Suprapubic skin (tissue), 4 donors: ENCODE measurements around the gene CHTOP.

Experiments used
- EP300 ChIP-seq: sonication (generic); formaldehyde crosslinking; IDR thresholded peaks from one replicate; pipeline ENCODE4 v1.6.1; 2017; ENCODE audit warnings: antibody characterized with exemption
- POLR2A ChIP-seq, 2 donors: fragments of 450-650 bp; IDR thresholded peaks; one replicate each; pipeline ENCODE4 v1.6.1; 2017; ENCODE audit warnings: antibody characterized with exemption in 2 of 2, mild to moderate bottlenecking in 2 of 2, moderate library complexity in 2 of 2
- POLR2AphosphoS5 ChIP-seq, 3 donors: sonication (generic); formaldehyde crosslinking; IDR thresholded peaks; one replicate each; pipeline ENCODE4 v1.6.1; 2017; ENCODE audit warnings: antibody characterized with exemption in 3 of 3
- TF ChIP-seq, protein P1 (sequence below), 2 donors: fragments of 200-600 bp in 1 of 2; fragments of 450-650 bp in 1 of 2; sonication (generic) in 1 of 2; IDR thresholded peaks; one replicate each; pipeline ENCODE4 v1.5.1; 2016 to 2019; ENCODE audit warnings: antibody characterized with exemption in 2 of 2, mild to moderate bottlenecking in 1 of 2, moderate library complexity in 1 of 2

DNA sequence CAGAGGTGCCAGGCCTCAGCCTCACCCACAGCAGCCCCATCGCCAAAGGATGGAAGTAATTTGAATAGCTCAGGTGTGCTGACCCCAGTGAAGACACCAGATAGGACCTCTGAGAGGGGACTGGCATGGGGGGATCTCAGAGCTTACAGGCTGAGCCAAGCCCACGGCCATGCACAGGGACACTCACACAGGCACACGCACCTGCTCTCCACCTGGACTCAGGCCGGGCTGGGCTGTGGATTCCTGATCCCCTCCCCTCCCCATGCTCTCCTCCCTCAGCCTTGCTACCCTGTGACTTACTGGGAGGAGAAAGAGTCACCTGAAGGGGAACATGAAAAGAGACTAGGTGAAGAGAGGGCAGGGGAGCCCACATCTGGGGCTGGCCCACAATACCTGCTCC lies 59.6 kb downstream of the CHTOP start:
- TF ChIP-seq, protein P1, sequence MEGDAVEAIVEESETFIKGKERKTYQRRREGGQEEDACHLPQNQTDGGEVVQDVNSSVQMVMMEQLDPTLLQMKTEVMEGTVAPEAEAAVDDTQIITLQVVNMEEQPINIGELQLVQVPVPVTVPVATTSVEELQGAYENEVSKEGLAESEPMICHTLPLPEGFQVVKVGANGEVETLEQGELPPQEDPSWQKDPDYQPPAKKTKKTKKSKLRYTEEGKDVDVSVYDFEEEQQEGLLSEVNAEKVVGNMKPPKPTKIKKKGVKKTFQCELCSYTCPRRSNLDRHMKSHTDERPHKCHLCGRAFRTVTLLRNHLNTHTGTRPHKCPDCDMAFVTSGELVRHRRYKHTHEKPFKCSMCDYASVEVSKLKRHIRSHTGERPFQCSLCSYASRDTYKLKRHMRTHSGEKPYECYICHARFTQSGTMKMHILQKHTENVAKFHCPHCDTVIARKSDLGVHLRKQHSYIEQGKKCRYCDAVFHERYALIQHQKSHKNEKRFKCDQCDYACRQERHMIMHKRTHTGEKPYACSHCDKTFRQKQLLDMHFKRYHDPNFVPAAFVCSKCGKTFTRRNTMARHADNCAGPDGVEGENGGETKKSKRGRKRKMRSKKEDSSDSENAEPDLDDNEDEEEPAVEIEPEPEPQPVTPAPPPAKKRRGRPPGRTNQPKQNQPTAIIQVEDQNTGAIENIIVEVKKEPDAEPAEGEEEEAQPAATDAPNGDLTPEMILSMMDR (IDR thresholded peaks at IDR 0.05) = no peak
- no peak for TF ChIP-seq EP300
- TF ChIP-seq POLR2A (IDR thresholded peaks at IDR 0.05) = no peak
- TF ChIP-seq POLR2AphosphoS5 (IDR thresholded peaks at IDR 0.05) = no peak
